Neural crest cell (in vitro differentiated cells): ENCODE data around the gene SLC2A5. TPM values are rescaled to one million over a fixed set of nuclear protein-coding genes. Genes with fewer than 3 reads are reported as not detected.

ENCODE experiments used
- DNase-seq: peaks from one replicate; pipeline ENCODE4 v3.0.0; 2021; ENCODE audit warnings: low read depth, mixed read lengths, low spot score
- H3K27ac Mint-ChIP-seq: one replicate; pipeline ENCODE4 v1.8.0; 2021; ENCODE audit warnings: mild to moderate bottlenecking, mixed read lengths; ENCODE audit not compliant: unreplicated experiment
- H3K27me3 Mint-ChIP-seq: 2 replicates; pipeline ENCODE4 v1.8.0; 2021; ENCODE audit warnings: low read depth, mild to moderate bottlenecking, mixed read lengths
- H3K36me3 Mint-ChIP-seq: 2 replicates; pipeline ENCODE4 v1.8.0; 2021; ENCODE audit warnings: low read depth, mild to moderate bottlenecking, mixed read lengths
- H3K4me1 Mint-ChIP-seq: 2 replicates; pipeline ENCODE4 v1.8.0; 2021; ENCODE audit warnings: mixed read lengths
- H3K4me3 Mint-ChIP-seq: one replicate; pipeline ENCODE4 v1.8.0; 2021; ENCODE audit warnings: mild to moderate bottlenecking, mixed read lengths
- H3K9me3 Mint-ChIP-seq: 2 replicates; pipeline ENCODE4 v1.8.0; 2021; ENCODE audit warnings: mixed read lengths
- CTCF ChIP-seq: fragments of 200-600 bp; sonication (generic); conservative IDR thresholded peaks from 2 replicates; pipeline ENCODE4 v1.5.0; 2021; ENCODE audit warnings: antibody characterized with exemption, mild to moderate bottlenecking
- total RNA-seq: library from RNA; stranded (reverse); gene quantifications from 2 replicates; pipeline ENCODE4 v1.2.1, GENCODE V29; 2021

Gene SLC2A5
- total RNA-seq, 1 donor from 2014 or later: not detected

GRCh38 chr1:9081473-9081872 lies 12.0 kb upstream of the SLC2A5 start:
- DNase-seq: no peak
- Mint-ChIP-seq H3K4me1 (no peaks in the 10 kb centered on the region), H3K27ac (no peak overlapping the region), H3K27me3 (no peaks in the 10 kb centered on the region), H3K36me3 (no peaks in the 10 kb centered on the region), H3K4me3 (no peak overlapping the region), H3K9me3 (no peaks in the 10 kb centered on the region)
- no peak for TF ChIP-seq CTCF

GRCh38 chr1:9080705-9081291 lies 11.4 kb upstream of the SLC2A5 start:
- H3K27ac Mint-ChIP-seq: no peak overlapping the region
- no peak for TF ChIP-seq CTCF
- no peak for DNase-seq
- no peaks in the 10 kb centered on the region for H3K4me1 Mint-ChIP-seq
- H3K4me3 Mint-ChIP-seq: no peak overlapping the region
- H3K36me3 Mint-ChIP-seq: no peaks in the 10 kb centered on the region
- H3K27me3 Mint-ChIP-seq: no peaks in the 10 kb centered on the region
- H3K9me3 Mint-ChIP-seq: no peaks in the 10 kb centered on the region

- no peak overlapping the region for H3K27ac Mint-ChIP-seq
- no peak overlapping the region for H3K4me3 Mint-ChIP-seq
- no peak for DNase-seq
- H3K27me3 Mint-ChIP-seq: no peaks in the 10 kb centered on the region
- H3K9me3 Mint-ChIP-seq: no peaks in the 10 kb centered on the region
- no peaks in the 10 kb centered on the region for H3K36me3 Mint-ChIP-seq
- H3K4me1 Mint-ChIP-seq: no peaks in the 10 kb centered on the region
- TF ChIP-seq CTCF: no peak
These were observed 10.7 kb upstream of the SLC2A5 start for GRCh38 chr1:9079988-9080704.

DNA sequence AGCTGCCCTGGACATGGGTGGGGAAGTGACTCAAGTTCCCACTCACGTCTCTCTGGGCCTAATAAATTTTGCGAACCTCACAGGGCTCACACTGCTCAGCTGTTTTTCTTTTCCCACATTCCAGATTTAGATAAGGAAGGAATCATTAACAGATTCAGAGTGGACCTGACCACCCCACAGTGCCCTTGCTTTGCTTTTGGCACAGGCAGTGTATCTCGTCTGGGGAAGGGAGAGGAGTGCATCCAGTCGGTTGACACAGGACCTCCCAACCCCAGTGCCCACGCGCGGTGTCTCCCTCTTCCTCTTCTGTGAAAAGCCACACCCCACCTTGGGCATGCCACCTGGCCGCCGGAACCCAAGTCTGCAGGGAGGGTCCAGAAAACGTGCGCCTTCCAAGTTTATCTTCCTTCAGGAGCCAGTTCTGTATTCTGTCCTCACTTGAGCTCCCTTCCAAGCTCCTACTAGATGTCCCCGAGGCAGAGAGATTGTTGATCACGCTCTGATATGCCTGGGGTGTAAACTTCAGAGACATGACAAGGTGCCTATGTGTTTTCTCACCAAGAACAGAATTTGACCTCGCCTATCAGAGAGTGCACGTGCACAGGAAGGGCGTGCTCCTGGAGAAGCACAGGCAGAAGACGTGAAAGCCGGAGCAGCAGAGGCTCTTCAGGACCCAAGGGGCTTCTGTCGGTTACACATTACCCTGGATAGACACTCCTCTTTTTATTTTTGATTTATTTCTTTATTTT lies 9.5 kb upstream of the SLC2A5 start:
- no peaks in the 10 kb centered on the region for H3K36me3 Mint-ChIP-seq
- no peak for TF ChIP-seq CTCF
- no peak overlapping the region for H3K4me3 Mint-ChIP-seq
- no peak for DNase-seq
- H3K27me3 Mint-ChIP-seq: no peaks in the 10 kb centered on the region
- H3K4me1 Mint-ChIP-seq: no peaks in the 10 kb centered on the region
- H3K27ac Mint-ChIP-seq: no peak overlapping the region
- H3K9me3 Mint-ChIP-seq: no peaks in the 10 kb centered on the region

- no peak overlapping the region for H3K27ac Mint-ChIP-seq
- DNase-seq: no peak
- TF ChIP-seq CTCF: no peak
- no peaks in the 10 kb centered on the region for H3K4me1 Mint-ChIP-seq
- no peaks in the 10 kb centered on the region for H3K9me3 Mint-ChIP-seq
- H3K4me3 Mint-ChIP-seq: no peak overlapping the region
- H3K27me3 Mint-ChIP-seq: no peaks in the 10 kb centered on the region
- H3K36me3 Mint-ChIP-seq: no peaks in the 10 kb centered on the region
These were observed 8.7 kb upstream of the SLC2A5 start for GRCh38 chr1:9078015-9078751.
